GM23248 (cell line): ENCODE results near the gene ERI3.

Source experiments
- EZH2 ChIP-seq: fragments of 200-600 bp; sonication (generic); IDR thresholded peaks from 2 replicates; pipeline ENCODE4 v1.6.1; 2018; ENCODE audit warnings: antibody characterized with exemption, mild to moderate bottlenecking; ENCODE audit not compliant: insufficient read depth, poor library complexity, severe bottlenecking
- EZH2phosphoT487 ChIP-seq: fragments of 200-600 bp; sonication (generic); IDR thresholded peaks from 2 replicates; pipeline ENCODE4 v1.6.1; 2018; ENCODE audit warnings: antibody characterized with exemption, moderate library complexity, mild to moderate bottlenecking, low read depth; ENCODE audit not compliant: insufficient read depth

DNA sequence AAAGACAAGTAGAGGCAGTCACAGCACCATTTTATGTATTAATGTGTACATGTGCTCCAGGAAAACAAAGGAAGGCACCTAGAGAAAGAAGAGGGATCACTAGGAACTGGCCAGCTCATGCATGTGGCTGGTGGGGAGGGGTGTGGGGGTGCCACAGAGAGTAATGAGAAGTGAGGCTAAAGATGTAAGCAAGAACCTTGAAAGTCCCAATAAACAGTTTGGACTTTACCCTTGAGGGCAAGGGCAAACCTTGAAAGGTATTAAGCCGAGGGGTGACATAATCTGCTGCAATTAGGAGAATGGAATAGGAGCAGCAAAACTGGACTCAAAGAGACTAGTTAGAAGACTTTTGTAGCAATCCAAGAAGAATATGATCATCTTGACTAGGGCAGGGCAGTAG lies 51.5 kb downstream of the ERI3 start:
- no peak for TF ChIP-seq EZH2
- TF ChIP-seq EZH2phosphoT487 = no peak
